Endothelial cell of umbilical vein (primary cell): ENCODE measurements around the gene NAALADL1. TPM values are rescaled to one million over a fixed set of nuclear protein-coding genes. Genes with fewer than 3 reads are reported as not detected.

Experiments used
- BruUV-seq: library from RNA; stranded (reverse); fragments of 400-500 nt; replicated peaks from 2 replicates; lab custom pipeline; 2021; lab: Mats Ljungman, UMichigan
- CTCF ChIA-PET: fragments of 300-600, 350-600 bp; sonication (Branson Sonifier 250); formaldehyde crosslinking; loops from one replicate; lab custom pipeline; 2021; ENCODE audit warnings: antibody characterized with exemption, inconsistent platforms; lab: Charles Lee
- POLR2A ChIA-PET: fragments of 300-600, 350-600 bp; sonication (Branson Sonifier 250); formaldehyde crosslinking; loops from one replicate; lab custom pipeline; 2021; ENCODE audit warnings: antibody characterized with exemption, inconsistent platforms; lab: Charles Lee
- DNase-seq: peaks from one replicate; pipeline ENCODE4 v3.0.0-alpha.2; 2011; ENCODE audit warnings: low read depth, low spot score
- FAIRE-seq: peaks from 2 replicates; lab custom pipeline; 2011; peaks lifted over from hg19 to GRCh38; lab: Jason Lieb, UNC
- H2AFZ ChIP-seq: 2 replicates; pipeline ENCODE4 v1.6.0; 2012; ENCODE audit warnings: low read depth, low read length, control low read depth, inconsistent platforms
- H3K27ac ChIP-seq: 2 replicates; pipeline ENCODE4 v1.5.1; 2011; ENCODE audit warnings: low read depth, mild to moderate bottlenecking, control low read depth, low read length, moderate library complexity; ENCODE audit not compliant: insufficient read depth
- H3K27me3 ChIP-seq, 2 experiments: 2 replicates each; pipeline versions ENCODE4 v1.6.0 to v1.6.1; 2011; ENCODE audit warnings: low read length in 2 of 2, mixed read lengths in 1 of 2; ENCODE audit not compliant: control insufficient read depth in 2 of 2, insufficient read depth in 2 of 2
- H3K36me3 ChIP-seq, 2 experiments: 2 replicates in 1 of 2; 3 replicates in 1 of 2; pipeline ENCODE4 v1.5.1; 2011; ENCODE audit warnings: low read length in 2 of 2, mild to moderate bottlenecking in 1 of 2, moderate library complexity in 1 of 2; ENCODE audit not compliant: control insufficient read depth in 2 of 2, insufficient read depth in 2 of 2; ENCODE audit errors: extremely low read depth in 1 of 2
- H3K4me1 ChIP-seq: 3 replicates; pipeline ENCODE4 v1.5.1; 2011; ENCODE audit warnings: mild to moderate bottlenecking, low read length; ENCODE audit not compliant: control insufficient read depth, insufficient read depth; ENCODE audit errors: extremely low read depth
- H3K4me2 ChIP-seq: 2 replicates; pipeline ENCODE4 v1.6.1; 2011; ENCODE audit warnings: low read length, control low read depth, mixed read lengths; ENCODE audit not compliant: insufficient read depth
- H3K4me3 ChIP-seq, 3 experiments: fragments of 200-600 bp in 1 of 3; sonication (generic), shearing (Covaris generic) in 1 of 3; replicated peaks in 1 of 3; 2 replicates each; pipeline ENCODE4 v1.5.1; 2011 to 2016; ENCODE audit warnings: control low read depth in 3 of 3, low read length in 3 of 3, mild to moderate bottlenecking in 2 of 3, inconsistent platforms in 1 of 3, low read depth in 1 of 3, moderate library complexity in 1 of 3; ENCODE audit not compliant: insufficient read depth in 1 of 3
- H3K79me2 ChIP-seq: 2 replicates; pipeline ENCODE4 v1.6.0; 2012; ENCODE audit warnings: low read length, inconsistent platforms; ENCODE audit not compliant: control insufficient read depth, insufficient read depth
- H3K9ac ChIP-seq: replicated peaks from 2 replicates; pipeline ENCODE3; 2011; ENCODE audit warnings: low read length, control low read depth; ENCODE audit not compliant: insufficient read depth; ENCODE audit errors: extremely low read depth
- H3K9me1 ChIP-seq: replicated peaks from 3 replicates; pipeline ENCODE4 v1.6.0; 2011; ENCODE audit warnings: mild to moderate bottlenecking, low read length; ENCODE audit not compliant: control insufficient read depth, insufficient read depth; ENCODE audit errors: extremely low read depth
- H3K9me3 ChIP-seq: replicated peaks from 2 replicates; pipeline ENCODE4 v1.5.1; 2012; ENCODE audit warnings: low read length, inconsistent platforms; ENCODE audit not compliant: control insufficient read depth, insufficient read depth
- H4K20me1 ChIP-seq: replicated peaks from 2 replicates; pipeline ENCODE3; 2011; ENCODE audit warnings: mild to moderate bottlenecking, low read length; ENCODE audit not compliant: control insufficient read depth, insufficient read depth; ENCODE audit errors: extremely low read depth
- EZH2 ChIP-seq: IDR thresholded peaks from 2 replicates; pipeline ENCODE4 v1.6.1; 2012; ENCODE audit warnings: borderline replicate concordance, low read depth, mild to moderate bottlenecking, moderate library complexity, low read length, inconsistent platforms; ENCODE audit not compliant: severe bottlenecking
- FOS ChIP-seq: IDR thresholded peaks from 2 replicates; pipeline ENCODE4 v1.6.1; 2011; ENCODE audit warnings: mild to moderate bottlenecking, low read length, moderate library complexity, borderline replicate concordance; ENCODE audit not compliant: insufficient read depth
- GATA2 ChIP-seq: IDR thresholded peaks from 2 replicates; pipeline ENCODE4 v1.7.0; 2011; ENCODE audit warnings: low read depth, mild to moderate bottlenecking, moderate library complexity, mixed read lengths, low read length; ENCODE audit not compliant: insufficient read length, insufficient read depth
- JUN ChIP-seq: IDR thresholded peaks from 2 replicates; pipeline ENCODE4 v1.6.1; 2011; ENCODE audit warnings: borderline replicate concordance, low read depth; ENCODE audit not compliant: insufficient read length, insufficient read depth
- MYC ChIP-seq: IDR thresholded peaks from one replicate; pipeline ENCODE4 v1.6.1; 2011; ENCODE audit warnings: mild to moderate bottlenecking, low read depth, low read length
- POLR2A ChIP-seq: IDR thresholded peaks from 2 replicates; pipeline ENCODE4 v1.6.1; 2012; ENCODE audit warnings: low read depth, mild to moderate bottlenecking, control low read depth, low read length
- POLR2AphosphoS5 ChIP-seq: IDR thresholded peaks from 2 replicates; pipeline ENCODE4 v1.6.1; 2012; ENCODE audit warnings: low read depth, mild to moderate bottlenecking, control low read depth, low read length, moderate library complexity; ENCODE audit not compliant: insufficient read depth
- dilution Hi-C: fragments of 300-500 bp; cut with MboI; formaldehyde crosslinking; loops from one replicate; pipeline ENCODE4 v1.15.0; 2019; ENCODE audit warnings: low sequenced_read_pairs; ENCODE audit not compliant: extremely low pct_ligation_motif_present
- intact Hi-C: fragments of 100-400 bp; cut with micrococcal nuclease; formaldehyde crosslinking; loops from one replicate; pipeline ENCODE4 v1.10.0; 2022
- polyA plus RNA-seq, 4 experiments: library from polyadenylated mRNA; depleted of rRNA in 3 of 4; stranded (reverse) in 3 of 4; unstranded in 1 of 4; fragments of >200 nt; gene quantifications; 2 replicates each; pipeline versions ENCODE4 v1.2.1 to v1.2.3, GENCODE V29; 2011 to 2012; ENCODE audit warnings: missing spikeins in 1 of 4
- total RNA-seq: library from RNA; stranded (reverse); gene quantifications from 2 replicates; pipeline ENCODE4 v1.2.3, GENCODE V29; 2021
- TF ChIP-seq, protein P1 (sequence below): IDR thresholded peaks from 2 replicates; pipeline ENCODE4 v1.6.1; 2011; ENCODE audit not compliant: insufficient read depth, insufficient read length
- TF ChIP-seq, protein P2 (sequence below), 2 donors: IDR thresholded peaks; 1 replicate in 1 of 2; 2 replicates in 1 of 2; pipeline ENCODE4 v1.5.1; 2011; ENCODE audit warnings: low read length in 2 of 2, mild to moderate bottlenecking in 2 of 2, moderate library complexity in 2 of 2, control low read depth in 1 of 2, inconsistent platforms in 1 of 2, low read depth in 1 of 2; ENCODE audit not compliant: insufficient read depth in 1 of 2; ENCODE audit errors: extremely low read depth in 1 of 2

NAALADL1 gene
- total and polyA plus RNA-seq, 2 donors (not counting 3 experiments of a cell fraction or from before 2014, with no cell fraction given): 6.8 to 13.9 TPM

DNA sequence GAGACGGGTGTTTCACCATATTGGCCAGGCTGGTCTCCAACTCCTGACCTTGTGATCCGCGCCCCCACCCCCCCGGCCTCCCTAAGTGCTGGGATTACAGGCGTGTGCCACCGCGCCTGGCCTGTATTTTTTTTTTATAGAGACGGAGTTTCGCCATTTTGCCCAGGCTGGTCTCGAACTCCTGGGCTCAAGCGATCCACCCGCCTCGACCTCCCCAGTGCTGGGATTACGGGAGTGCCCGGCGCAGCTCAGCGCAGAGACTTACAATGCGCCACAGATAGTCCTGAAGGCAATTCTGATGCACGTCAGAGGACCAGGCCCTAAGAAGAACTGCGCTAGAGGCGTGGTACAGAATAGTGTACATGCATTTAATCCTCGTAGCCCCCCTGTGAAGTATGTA is 37.1 kb upstream of the NAALADL1 start:
- TF ChIP-seq GATA2 (no peak), FOS (no peak), POLR2AphosphoS5 (no peak), POLR2A (no peak), EZH2 (no peak), MYC (no peak), JUN (no peak)
- TF ChIP-seq, protein P1, sequence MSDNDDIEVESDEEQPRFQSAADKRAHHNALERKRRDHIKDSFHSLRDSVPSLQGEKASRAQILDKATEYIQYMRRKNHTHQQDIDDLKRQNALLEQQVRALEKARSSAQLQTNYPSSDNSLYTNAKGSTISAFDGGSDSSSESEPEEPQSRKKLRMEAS: no peak
- TF ChIP-seq, protein P2, sequence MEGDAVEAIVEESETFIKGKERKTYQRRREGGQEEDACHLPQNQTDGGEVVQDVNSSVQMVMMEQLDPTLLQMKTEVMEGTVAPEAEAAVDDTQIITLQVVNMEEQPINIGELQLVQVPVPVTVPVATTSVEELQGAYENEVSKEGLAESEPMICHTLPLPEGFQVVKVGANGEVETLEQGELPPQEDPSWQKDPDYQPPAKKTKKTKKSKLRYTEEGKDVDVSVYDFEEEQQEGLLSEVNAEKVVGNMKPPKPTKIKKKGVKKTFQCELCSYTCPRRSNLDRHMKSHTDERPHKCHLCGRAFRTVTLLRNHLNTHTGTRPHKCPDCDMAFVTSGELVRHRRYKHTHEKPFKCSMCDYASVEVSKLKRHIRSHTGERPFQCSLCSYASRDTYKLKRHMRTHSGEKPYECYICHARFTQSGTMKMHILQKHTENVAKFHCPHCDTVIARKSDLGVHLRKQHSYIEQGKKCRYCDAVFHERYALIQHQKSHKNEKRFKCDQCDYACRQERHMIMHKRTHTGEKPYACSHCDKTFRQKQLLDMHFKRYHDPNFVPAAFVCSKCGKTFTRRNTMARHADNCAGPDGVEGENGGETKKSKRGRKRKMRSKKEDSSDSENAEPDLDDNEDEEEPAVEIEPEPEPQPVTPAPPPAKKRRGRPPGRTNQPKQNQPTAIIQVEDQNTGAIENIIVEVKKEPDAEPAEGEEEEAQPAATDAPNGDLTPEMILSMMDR (IDR thresholded peaks at IDR 0.05; ENCODE audit: extremely low read depth in 1 of 2, insufficient read depth in 1 of 2, low read depth in 1 of 2, low read length in 2 of 2): no peak
- BruUV-seq: no TSS peak

More for the DNA sequence above, 37.1 kb upstream of the NAALADL1 start:
- Histone ChIP-seq H3K79me2 (peaks cover 8% of the 10 kb centered on the region), H3K4me1 (peaks cover 6% of the 10 kb centered on the region), H3K27ac (no peak overlapping the region), H3K9ac (no peak overlapping the region), H3K9me1 (no peaks in the 10 kb centered on the region), H2AFZ (peak overlapping the region; percentile 99), H3K4me2 (peak overlapping the region; percentile 67), H4K20me1 (no peaks in the 10 kb centered on the region), H3K4me3 (peak overlapping the region in 1 of 3 experiments; percentile 56), H3K36me3 (no peaks in the 10 kb centered on the region), H3K27me3 (no peaks in the 10 kb centered on the region), H3K9me3 (no peaks in the 10 kb centered on the region)
- intact Hi-C loops: loop anchor here (5.0 kb wide), 1 partner anchor 83 kb away; the partner anchor contains the start of gene ARL2
- ChIA-PET POLR2A (no interaction called here), CTCF (interaction anchor here (1.2 to 5.3 kb wide), 2 partner anchors 15 to 16 kb away, joined by 6 to 56 read pairs; partner anchors contain the start of gene TM7SF2)
- DNase-seq: no peak
- dilution Hi-C loops: no loop called here
- no peak for FAIRE-seq
